Activated T-cell treated with anti-CD3 and anti-CD28 coated beads for 1 hour (primary cell): ENCODE measurements around the gene EHBP1.

Experiments used
- DNase-seq: peaks from one replicate; pipeline ENCODE4 v3.0.0-alpha.2; 2020; ENCODE audit warnings: low read depth

The EHBP1 gene

DNA sequence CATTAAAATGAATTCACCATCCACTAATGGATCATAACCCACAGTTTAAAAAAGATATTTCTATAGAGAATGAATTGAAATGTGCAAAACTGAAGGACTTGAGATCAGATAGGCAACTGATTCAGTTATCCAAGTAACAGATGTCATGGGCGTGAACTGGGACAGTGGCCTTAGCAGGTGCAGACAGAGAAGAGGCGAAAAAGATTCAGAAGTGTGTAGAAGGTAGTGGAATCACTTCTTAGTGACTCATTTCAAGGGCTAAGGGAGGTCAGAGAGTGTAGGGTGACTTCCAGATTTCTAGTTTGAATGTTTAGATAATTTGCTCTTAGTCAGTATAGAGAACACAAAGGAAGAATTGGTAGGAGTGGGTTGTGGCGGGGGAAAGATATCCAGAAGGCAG, 79.7 kb downstream of the EHBP1 start:
- DNase-seq: no peak

DNA sequence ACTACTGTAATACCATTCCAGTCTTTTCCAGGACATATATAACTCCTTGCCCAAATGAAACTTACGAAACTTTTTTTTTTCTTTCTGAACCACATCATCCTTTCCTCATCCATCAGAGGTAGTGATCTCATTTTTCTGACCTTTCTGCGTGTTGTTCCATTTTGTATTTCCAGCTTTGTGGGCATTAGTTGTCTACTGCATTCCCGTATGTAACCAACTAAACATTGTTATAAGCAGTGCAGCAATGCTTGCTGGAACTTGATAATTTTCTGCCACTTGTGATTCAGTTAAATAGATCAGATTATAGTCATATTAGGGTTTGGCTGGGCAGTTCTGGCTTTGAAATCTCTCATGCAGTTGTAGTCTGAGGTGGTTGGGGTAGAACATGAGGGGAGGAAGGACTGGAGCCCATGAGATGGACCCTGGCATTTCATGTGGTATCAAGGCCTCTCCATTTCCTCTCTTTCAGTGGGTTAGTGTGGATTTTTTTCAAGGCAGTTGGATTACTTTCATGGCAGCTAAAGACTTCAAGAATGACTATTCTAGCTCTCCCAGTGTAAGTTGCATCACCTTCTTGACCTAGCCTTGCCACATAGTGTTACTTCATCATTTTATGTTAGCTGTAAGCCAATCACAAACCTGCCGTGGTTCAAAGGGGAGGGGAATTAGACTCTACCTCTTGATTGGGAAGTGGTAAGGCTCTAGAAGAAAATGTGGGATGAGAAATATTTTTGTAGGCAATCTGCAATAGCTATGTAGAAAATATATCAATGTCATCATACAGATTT, 80.5 kb downstream of the EHBP1 start:
- no peak for DNase-seq

DNA sequence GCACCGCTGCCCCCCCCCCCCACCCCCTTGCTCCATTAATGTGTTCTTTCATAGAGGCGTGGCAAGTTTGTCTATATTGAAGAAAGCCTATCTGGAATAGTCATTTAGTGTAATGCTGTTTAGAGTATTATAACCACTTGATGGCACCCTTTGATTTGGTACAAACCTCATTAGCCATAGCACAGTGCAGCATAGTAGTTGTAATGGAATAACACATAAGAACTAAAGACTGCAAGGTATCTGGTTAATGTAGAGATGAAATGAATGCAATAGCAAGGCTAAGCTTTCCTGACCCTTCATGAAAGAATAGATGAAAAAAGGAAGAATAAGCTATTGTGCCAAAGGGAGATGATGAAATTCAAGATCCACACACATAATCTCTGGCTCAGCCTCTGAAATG, 81.9 kb downstream of the EHBP1 start:
- no peak for DNase-seq

DNA sequence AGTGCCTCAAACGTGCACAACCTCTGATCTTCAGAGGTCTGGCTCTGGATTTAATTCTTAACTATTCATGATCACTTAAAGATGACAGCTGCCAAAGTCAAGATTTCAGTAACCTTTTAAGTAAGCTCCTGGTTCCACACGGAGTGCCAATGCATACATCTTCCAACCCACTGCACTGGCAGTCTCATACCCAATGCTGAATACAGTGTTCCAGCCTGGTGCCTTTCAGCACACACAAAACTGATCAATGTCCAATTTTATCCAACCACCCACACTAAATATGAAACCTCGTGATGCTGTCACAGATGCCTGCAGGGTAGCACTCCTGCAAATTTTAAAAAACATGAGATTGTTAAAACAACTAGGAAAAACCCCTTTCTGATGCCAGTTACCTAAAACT, 84.0 kb downstream of the EHBP1 start:
- DNase-seq: no peak

DNA sequence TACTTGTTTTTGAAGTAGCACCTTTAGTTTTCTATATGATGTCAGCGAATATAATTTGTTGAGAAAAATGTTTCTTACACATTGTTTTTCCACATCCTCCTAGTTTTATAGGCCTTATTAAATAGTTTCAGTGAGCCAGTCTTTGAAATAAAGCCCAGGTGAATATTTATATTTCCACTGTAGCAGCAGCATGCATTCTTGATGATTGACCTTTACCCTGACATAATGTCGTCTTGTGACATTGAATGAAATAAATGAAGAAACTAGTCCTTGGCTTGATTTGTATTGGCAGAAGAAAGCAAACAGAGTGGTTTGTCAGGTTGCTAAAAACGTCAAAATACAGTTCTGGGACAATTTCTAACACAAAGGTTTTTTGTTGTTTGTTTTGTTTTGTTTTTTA, 84.4 kb downstream of the EHBP1 start:
- no peak for DNase-seq

DNA sequence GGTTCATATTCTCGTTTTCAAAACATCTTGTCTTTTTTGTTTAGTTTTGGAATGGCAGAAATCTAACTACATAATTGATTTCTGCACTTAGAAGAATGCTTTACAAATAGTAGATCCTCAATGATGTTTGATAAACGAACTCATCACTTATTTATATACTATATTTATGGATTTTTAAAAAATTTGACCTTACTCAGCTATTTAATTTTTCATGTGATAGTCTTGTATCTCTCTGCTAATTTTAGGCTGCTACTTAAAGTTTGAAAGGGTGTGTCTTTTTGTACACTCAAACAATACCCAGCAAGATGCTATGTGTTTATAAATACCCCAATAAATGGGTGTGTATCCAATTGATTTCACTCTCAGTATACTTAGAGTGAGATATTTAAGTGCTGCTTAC, 86.9 kb downstream of the EHBP1 start:
- no peak for DNase-seq

DNA sequence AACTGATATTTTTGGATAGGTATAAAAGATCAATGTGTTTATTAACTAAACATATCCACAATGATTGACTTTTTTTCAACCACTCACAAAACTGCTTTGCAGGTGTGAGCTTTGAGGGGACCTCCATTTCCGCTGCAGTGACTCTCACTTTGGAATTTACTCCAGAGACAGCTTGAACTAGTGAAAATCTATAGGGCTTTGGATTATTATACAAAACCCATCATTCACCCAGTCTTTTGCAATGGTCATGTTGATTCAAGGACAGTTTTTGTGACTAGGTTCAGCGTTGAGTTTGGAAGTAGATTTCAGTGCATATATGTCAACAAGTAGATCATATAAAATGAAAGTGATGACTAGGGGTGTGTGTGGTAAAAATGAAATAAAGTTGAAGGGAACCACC, 87.7 kb downstream of the EHBP1 start:
- DNase-seq: no peak

DNA sequence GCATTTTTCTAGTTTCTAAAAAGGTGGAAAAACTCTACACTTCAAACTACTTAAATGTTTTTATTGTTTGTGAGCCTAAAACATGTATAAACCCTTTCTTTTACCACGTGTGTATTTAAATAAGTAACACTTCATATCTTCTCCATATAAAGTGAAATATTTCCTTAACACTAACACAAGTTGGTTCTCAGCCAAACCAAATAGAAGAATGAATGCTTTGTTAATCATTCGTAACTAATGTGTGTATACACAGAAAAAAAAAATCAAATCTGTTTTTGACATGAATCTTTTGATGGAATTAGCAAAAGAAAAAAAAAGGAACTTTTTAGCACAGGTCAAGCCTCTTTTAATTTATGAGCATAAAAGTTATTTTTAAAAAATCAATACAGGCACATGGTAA, 89.3 kb downstream of the EHBP1 start:
- DNase-seq: no peak

DNA sequence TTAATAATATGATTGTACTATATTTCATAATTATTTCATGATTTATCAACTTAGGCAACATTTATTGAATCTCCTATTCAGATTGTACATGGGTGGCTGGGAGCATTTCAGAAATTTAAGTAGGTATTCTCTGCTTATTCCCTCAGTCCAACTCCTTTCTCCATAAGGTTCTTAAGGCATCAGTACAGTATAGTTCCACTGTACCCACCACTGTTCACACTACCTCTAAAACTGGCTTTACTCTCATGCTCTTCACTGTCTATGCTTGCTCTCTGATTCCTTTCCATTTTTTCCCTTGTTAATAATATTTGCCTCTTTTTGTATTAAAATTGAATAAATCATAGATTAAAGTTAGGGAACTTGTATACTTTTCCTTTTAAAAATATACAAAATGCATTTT, 89.8 kb downstream of the EHBP1 start:
- DNase-seq: no peak

DNA sequence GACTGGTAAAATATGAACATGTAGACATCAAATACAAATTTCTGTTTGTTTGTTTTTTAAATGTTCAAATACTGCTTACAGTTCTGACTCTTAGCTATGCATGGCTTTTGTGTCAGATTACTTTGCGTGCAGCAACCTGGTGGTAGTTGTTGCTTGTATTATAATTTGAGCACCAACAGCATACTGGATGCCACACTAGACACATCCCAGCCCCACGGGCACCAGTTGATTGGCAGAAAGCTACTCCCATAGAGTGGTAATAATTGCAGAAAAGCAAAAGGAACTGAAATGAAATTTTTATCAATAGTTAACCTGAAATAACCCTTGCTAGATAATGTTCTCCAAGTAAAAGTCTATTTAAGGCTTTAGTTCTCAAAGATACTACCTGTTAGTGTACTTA, 91.6 kb downstream of the EHBP1 start:
- DNase-seq: no peak

DNA sequence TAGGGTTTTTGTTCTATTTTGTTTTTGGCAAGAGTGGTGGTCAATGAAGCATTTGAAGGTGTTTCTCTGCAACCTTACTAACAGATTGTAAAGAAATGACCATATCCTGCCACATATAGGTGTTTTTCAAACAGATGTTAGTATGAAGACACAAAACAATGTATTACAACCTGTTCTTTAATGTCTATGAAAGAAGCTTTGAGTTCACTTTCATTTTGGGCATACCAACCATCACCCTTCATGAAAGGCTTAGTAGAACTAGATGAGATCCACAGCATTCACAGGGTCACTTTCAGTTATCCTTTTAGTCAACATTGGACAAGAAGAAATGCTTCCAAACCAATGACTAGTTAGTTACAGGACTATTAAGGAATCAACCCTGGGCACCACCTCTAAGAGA, 95.1 kb downstream of the EHBP1 start:
- no peak for DNase-seq

DNA sequence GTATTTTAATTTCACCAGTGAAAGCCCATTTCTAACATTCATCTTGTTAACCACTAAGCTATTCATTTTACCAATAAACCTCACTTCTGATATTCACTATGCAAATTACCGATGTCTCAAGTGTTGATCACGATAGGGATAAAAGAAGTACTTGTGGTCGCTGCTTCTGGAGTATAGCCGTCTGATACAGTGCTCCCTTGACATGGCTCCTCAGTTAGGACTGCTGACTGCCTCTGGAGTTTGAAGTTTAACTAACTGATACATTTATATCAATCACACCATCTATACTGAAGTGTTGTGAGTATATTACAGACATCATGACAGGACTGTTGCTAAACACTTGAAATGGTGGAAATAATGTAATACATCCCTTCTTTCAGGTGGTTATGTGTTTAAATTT, 95.6 kb downstream of the EHBP1 start:
- no peak for DNase-seq

DNA sequence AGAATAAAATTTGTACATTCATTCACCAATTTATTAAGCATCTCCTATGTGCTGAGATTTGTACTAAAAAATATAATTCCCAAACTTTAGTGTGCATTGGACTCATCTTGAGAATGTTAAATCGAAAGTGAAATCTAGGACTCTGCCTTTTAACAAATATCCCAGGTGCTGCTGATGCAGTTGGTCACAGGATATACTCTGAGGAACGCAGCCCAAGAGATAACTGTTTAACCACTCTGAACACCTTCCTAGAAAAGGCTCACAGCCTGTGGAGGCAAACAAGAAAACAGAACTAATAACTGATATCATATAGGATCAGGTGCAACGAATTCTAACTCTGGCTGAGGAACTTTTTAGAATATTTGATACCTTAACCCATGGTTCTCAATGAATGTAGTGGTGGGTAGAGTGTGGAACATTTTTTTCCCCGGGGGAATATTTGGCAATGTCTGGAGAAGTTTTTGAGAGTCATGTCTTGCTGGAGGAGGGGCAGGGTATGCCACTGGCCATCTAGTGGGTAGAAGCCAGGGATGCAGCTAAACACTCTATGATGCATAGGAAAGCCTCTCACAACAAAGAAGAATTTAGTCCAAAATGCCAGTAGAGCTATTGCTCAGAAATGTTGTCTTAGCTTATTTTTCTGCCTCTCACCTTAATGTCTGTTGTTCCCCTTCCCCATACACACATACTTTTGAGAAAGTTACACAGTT, 96.5 kb downstream of the EHBP1 start:
- no peak for DNase-seq

DNA sequence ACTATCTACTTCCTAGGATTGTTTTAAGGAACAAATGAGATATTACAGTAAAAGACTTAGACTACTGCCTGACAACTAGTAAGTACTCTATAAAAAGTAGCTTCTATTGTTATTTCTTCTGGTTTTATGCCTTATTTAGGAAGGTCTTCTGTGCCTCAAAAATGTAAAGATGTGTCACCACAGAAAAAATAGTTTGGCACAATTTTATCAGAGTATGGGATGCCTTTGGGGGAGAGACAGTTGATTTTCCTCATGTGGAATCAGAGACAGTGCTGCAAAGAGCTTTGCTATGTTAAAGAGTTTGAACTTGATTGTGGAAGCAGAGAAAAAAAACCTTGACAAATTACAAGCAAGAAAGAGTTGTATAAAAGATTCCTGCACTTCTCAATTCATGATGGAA, 98.4 kb downstream of the EHBP1 start:
- no peak for DNase-seq

DNA sequence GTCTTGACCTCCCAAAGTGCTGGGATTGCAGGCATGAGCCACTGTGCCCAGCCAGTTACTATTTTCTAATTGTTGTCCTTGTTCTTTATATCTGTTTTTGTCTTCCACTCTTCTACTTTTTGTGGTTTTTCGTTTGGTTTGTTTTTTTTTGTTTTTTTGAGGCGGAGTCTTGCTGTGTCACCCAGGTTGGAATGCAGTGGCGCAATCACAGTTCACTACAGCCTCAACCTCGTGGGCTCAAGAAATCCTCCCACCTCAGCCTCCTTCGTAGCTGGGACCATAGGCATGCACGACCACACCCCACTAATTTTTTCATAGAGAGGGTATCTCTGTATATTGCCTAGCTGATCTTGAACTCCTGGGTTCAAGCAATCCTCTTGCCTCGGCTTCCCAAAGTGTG, 100.7 kb downstream of the EHBP1 start:
- no peak for DNase-seq

DNA sequence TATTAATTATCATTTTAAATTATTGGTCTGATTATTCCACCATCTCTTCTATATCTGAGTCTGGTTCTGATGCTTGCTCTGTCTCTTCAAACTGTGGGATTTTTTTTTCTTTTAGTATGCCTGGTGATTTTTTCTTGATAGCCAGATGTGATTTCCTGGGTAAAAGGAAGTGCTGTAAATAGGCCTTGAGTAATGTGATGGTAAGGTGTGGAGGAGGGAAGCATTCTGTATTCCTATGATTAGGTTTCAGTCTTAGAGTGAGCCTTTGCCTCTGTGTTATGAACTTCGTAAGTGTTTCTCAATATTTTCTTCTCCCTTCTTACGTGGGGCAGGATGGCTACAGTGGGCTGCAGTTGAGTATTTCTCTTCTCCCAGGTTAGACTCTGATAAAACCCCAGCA, 103.0 kb downstream of the EHBP1 start:
- DNase-seq: no peak

DNA sequence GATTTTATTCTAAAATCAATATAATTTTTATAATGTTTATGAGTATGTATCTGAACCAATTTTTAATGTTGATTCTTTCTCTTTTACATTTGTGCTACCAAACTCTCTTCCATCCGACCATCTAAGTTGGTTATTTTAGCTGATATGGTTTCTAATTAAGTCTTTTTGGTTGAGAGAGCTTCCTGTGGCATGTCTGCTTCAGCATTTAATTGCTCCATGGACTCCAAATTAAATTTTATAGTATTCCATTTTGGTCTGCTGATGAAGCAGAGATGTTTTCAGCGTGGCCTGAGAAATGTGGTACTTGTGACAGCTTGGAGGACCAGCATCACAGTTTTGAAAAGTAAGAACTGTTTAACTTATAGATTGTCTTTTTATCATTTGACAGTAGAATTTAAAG, 105.6 kb downstream of the EHBP1 start:
- no peak for DNase-seq

DNA sequence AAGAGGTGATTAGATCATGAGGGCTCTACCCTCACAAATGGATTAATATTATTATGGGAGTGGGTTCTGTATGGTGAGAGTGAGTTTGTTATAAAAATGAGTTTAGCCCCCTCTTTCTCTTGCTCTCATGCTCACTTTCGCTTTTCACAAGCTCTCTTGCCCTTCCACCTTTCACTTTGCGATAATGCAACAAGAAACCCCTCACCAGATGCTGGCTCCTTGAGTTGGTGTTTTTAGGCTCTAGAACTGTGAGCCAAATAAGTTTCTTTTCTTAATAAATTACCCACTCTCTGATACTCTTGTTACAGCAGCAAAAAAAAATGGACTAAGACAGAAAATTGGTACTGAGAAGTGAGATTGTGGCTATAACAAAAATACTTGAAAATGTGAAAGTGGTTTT, 106.5 kb downstream of the EHBP1 start:
- no peak for DNase-seq

DNA sequence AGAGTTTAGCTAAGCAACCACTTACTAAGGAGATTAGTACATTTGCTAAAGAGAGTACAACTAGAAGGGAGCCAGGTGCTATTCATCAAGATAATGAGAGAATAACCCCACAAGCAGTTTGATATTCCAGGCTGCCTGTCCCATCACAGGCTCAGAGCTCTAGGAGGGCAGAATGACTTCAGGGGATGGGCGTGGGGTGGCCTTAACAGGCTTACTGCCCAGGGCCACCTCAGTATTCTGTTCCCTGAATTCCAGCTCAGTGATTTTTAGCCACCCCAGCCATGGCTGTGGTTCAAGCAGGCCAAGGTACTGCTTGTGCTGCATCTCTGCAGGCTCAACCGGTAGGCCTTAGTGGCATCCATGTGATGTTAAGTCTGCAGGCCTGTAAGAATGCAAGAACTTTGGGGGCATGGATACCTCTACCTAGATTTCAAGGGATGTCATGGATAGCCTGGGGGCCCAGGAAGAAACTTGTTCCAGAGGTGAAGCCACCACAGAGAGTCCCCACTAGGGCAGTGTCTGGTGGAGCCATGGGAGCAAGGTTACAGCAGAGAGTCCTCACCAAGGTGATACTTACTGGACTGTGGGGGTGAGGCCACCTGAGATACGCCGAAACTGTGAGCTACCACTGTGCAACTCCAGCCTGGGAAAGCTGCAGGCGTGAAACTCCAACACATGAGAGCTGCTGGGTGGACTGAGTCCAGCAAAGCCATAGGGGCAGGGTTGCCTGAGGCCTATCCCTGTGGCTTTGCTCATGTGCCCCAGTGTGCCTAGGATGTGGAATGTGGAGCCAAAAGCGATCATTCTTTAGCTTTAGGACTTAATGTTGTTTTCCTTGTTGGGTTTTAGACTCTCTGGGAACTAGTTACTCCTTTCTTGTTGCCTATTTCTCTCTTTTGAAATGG, 107.7 kb downstream of the EHBP1 start:
- DNase-seq: no peak

DNA sequence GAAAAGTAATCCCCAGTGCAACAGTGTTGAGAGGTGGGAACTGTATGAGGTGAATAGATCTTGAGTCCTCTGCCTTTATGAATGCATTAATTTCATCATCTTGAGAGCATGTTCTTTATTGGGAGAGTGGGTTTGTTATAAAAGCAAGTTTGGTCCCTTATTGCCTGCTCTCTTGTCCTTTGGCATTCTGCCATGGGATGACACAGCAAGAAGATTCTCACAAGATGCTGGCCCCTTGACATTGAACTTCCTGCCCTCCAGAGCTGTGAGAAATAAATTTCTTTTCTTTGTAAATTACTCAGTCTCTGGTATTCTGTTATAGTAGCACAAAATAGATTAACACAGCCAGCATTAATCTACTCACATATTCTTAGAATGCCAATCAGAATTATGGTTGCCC, 108.6 kb downstream of the EHBP1 start:
- no peak for DNase-seq

DNA sequence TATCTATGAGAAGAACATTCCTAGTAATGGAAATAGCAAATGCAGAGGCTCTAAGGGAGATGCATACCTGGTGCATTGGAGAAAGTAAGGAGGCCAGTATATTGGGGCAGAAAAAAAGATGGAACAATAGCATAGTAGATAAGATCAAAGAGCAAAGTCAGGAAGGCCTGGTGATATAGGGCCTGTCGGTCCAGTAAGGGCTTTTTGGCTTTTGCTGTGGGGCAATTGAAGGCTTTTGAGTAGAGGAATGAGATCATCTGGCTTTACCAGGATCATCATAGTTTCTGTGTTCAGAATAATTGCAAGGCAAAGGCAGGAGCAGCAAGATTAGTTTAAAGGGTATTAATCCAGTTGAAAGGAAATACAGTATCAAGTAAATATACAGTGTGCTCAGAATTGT, 111.8 kb downstream of the EHBP1 start:
- no peak for DNase-seq

DNA sequence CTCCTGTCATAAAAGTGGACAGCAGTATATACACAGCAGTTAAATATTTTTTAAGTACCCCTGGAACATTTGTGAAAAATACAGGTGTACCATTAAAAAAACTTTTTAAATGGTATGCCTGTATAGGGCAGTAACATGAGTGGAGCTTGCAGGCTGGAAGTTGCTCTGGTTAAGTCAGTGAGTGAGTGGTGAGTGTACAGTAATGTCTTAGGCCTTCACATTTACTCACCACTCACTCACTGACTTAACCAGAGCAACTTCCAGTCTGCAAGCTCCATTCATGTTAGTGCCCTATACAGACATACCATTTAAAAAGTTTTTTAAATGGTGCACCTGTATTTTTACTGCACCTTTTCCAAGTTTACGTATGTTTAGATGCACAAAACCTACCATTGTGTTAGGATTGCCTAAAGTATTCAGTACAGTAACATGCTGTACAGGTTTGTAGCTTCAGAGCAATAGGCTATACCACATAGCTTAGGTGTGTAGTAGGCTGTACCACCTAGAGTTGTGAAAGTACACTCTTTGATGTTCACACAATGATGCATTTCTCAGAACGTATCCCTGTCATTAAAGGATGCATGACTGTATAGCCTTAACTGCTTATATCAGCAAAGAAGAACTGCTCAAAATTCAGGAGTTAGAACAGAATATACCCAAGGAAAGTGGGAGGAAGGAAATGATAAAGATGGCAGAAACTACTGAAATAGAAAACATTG, 112.6 kb downstream of the EHBP1 start:
- no peak for DNase-seq
